Endothelial cell of umbilical vein (primary cell): ENCODE data around the gene CPNE5. TPM values are rescaled to one million over a fixed set of nuclear protein-coding genes. Genes with fewer than 3 reads are reported as not detected.

ENCODE experiments used
- BruUV-seq: library from RNA; stranded (reverse); fragments of 400-500 nt; replicated peaks from 2 replicates; lab custom pipeline; 2021; lab: Mats Ljungman, UMichigan
- CTCF ChIA-PET: fragments of 300-600, 350-600 bp; sonication (Branson Sonifier 250); formaldehyde crosslinking; loops from one replicate; lab custom pipeline; 2021; ENCODE audit warnings: antibody characterized with exemption, inconsistent platforms; lab: Charles Lee
- POLR2A ChIA-PET: fragments of 300-600, 350-600 bp; sonication (Branson Sonifier 250); formaldehyde crosslinking; loops from one replicate; lab custom pipeline; 2021; ENCODE audit warnings: antibody characterized with exemption, inconsistent platforms; lab: Charles Lee
- DNase-seq: peaks from one replicate; pipeline ENCODE4 v3.0.0-alpha.2; 2011; ENCODE audit warnings: low read depth, low spot score
- FAIRE-seq: peaks from 2 replicates; lab custom pipeline; 2011; peaks lifted over from hg19 to GRCh38; lab: Jason Lieb, UNC
- H2AFZ ChIP-seq: 2 replicates; pipeline ENCODE4 v1.6.0; 2012; ENCODE audit warnings: low read depth, low read length, control low read depth, inconsistent platforms
- H3K27ac ChIP-seq: 2 replicates; pipeline ENCODE4 v1.5.1; 2011; ENCODE audit warnings: low read depth, mild to moderate bottlenecking, control low read depth, low read length, moderate library complexity; ENCODE audit not compliant: insufficient read depth
- H3K27me3 ChIP-seq, 2 experiments: 2 replicates each; pipeline versions ENCODE4 v1.6.0 to v1.6.1; 2011; ENCODE audit warnings: low read length in 2 of 2, mixed read lengths in 1 of 2; ENCODE audit not compliant: control insufficient read depth in 2 of 2, insufficient read depth in 2 of 2
- H3K36me3 ChIP-seq, 2 experiments: 2 replicates in 1 of 2; 3 replicates in 1 of 2; pipeline ENCODE4 v1.5.1; 2011; ENCODE audit warnings: low read length in 2 of 2, mild to moderate bottlenecking in 1 of 2, moderate library complexity in 1 of 2; ENCODE audit not compliant: control insufficient read depth in 2 of 2, insufficient read depth in 2 of 2; ENCODE audit errors: extremely low read depth in 1 of 2
- H3K4me1 ChIP-seq: 3 replicates; pipeline ENCODE4 v1.5.1; 2011; ENCODE audit warnings: mild to moderate bottlenecking, low read length; ENCODE audit not compliant: control insufficient read depth, insufficient read depth; ENCODE audit errors: extremely low read depth
- H3K4me2 ChIP-seq: 2 replicates; pipeline ENCODE4 v1.6.1; 2011; ENCODE audit warnings: low read length, control low read depth, mixed read lengths; ENCODE audit not compliant: insufficient read depth
- H3K4me3 ChIP-seq, 3 experiments: fragments of 200-600 bp in 1 of 3; sonication (generic), shearing (Covaris generic) in 1 of 3; replicated peaks in 1 of 3; 2 replicates each; pipeline ENCODE4 v1.5.1; 2011 to 2016; ENCODE audit warnings: control low read depth in 3 of 3, low read length in 3 of 3, mild to moderate bottlenecking in 2 of 3, inconsistent platforms in 1 of 3, low read depth in 1 of 3, moderate library complexity in 1 of 3; ENCODE audit not compliant: insufficient read depth in 1 of 3
- H3K79me2 ChIP-seq: 2 replicates; pipeline ENCODE4 v1.6.0; 2012; ENCODE audit warnings: low read length, inconsistent platforms; ENCODE audit not compliant: control insufficient read depth, insufficient read depth
- H3K9ac ChIP-seq: replicated peaks from 2 replicates; pipeline ENCODE3; 2011; ENCODE audit warnings: low read length, control low read depth; ENCODE audit not compliant: insufficient read depth; ENCODE audit errors: extremely low read depth
- H3K9me1 ChIP-seq: replicated peaks from 3 replicates; pipeline ENCODE4 v1.6.0; 2011; ENCODE audit warnings: mild to moderate bottlenecking, low read length; ENCODE audit not compliant: control insufficient read depth, insufficient read depth; ENCODE audit errors: extremely low read depth
- H3K9me3 ChIP-seq: replicated peaks from 2 replicates; pipeline ENCODE4 v1.5.1; 2012; ENCODE audit warnings: low read length, inconsistent platforms; ENCODE audit not compliant: control insufficient read depth, insufficient read depth
- H4K20me1 ChIP-seq: replicated peaks from 2 replicates; pipeline ENCODE3; 2011; ENCODE audit warnings: mild to moderate bottlenecking, low read length; ENCODE audit not compliant: control insufficient read depth, insufficient read depth; ENCODE audit errors: extremely low read depth
- CTCF ChIP-seq, 2 donors: IDR thresholded peaks; 1 replicate in 1 of 2; 2 replicates in 1 of 2; pipeline ENCODE4 v1.5.1; 2011; ENCODE audit warnings: low read length in 2 of 2, mild to moderate bottlenecking in 2 of 2, moderate library complexity in 2 of 2, control low read depth in 1 of 2, inconsistent platforms in 1 of 2, low read depth in 1 of 2; ENCODE audit not compliant: insufficient read depth in 1 of 2; ENCODE audit errors: extremely low read depth in 1 of 2
- EZH2 ChIP-seq: IDR thresholded peaks from 2 replicates; pipeline ENCODE4 v1.6.1; 2012; ENCODE audit warnings: borderline replicate concordance, low read depth, mild to moderate bottlenecking, moderate library complexity, low read length, inconsistent platforms; ENCODE audit not compliant: severe bottlenecking
- FOS ChIP-seq: IDR thresholded peaks from 2 replicates; pipeline ENCODE4 v1.6.1; 2011; ENCODE audit warnings: mild to moderate bottlenecking, low read length, moderate library complexity, borderline replicate concordance; ENCODE audit not compliant: insufficient read depth
- GATA2 ChIP-seq: IDR thresholded peaks from 2 replicates; pipeline ENCODE4 v1.7.0; 2011; ENCODE audit warnings: low read depth, mild to moderate bottlenecking, moderate library complexity, mixed read lengths, low read length; ENCODE audit not compliant: insufficient read length, insufficient read depth
- JUN ChIP-seq: IDR thresholded peaks from 2 replicates; pipeline ENCODE4 v1.6.1; 2011; ENCODE audit warnings: borderline replicate concordance, low read depth; ENCODE audit not compliant: insufficient read length, insufficient read depth
- MAX ChIP-seq: IDR thresholded peaks from 2 replicates; pipeline ENCODE4 v1.6.1; 2011; ENCODE audit not compliant: insufficient read depth, insufficient read length
- MYC ChIP-seq: IDR thresholded peaks from one replicate; pipeline ENCODE4 v1.6.1; 2011; ENCODE audit warnings: mild to moderate bottlenecking, low read depth, low read length
- POLR2A ChIP-seq: IDR thresholded peaks from 2 replicates; pipeline ENCODE4 v1.6.1; 2012; ENCODE audit warnings: low read depth, mild to moderate bottlenecking, control low read depth, low read length
- POLR2AphosphoS5 ChIP-seq: IDR thresholded peaks from 2 replicates; pipeline ENCODE4 v1.6.1; 2012; ENCODE audit warnings: low read depth, mild to moderate bottlenecking, control low read depth, low read length, moderate library complexity; ENCODE audit not compliant: insufficient read depth
- dilution Hi-C: fragments of 300-500 bp; cut with MboI; formaldehyde crosslinking; loops from one replicate; pipeline ENCODE4 v1.15.0; 2019; ENCODE audit warnings: low sequenced_read_pairs; ENCODE audit not compliant: extremely low pct_ligation_motif_present
- intact Hi-C: fragments of 100-400 bp; cut with micrococcal nuclease; formaldehyde crosslinking; loops from one replicate; pipeline ENCODE4 v1.10.0; 2022
- polyA plus RNA-seq, 4 experiments: library from polyadenylated mRNA; depleted of rRNA in 3 of 4; stranded (reverse) in 3 of 4; unstranded in 1 of 4; fragments of >200 nt; gene quantifications; 2 replicates each; pipeline versions ENCODE4 v1.2.1 to v1.2.3, GENCODE V29; 2011 to 2012; ENCODE audit warnings: missing spikeins in 1 of 4
- total RNA-seq: library from RNA; stranded (reverse); gene quantifications from 2 replicates; pipeline ENCODE4 v1.2.3, GENCODE V29; 2021

The CPNE5 gene
- total and polyA plus RNA-seq, 2 donors (not counting 3 experiments of a cell fraction or from before 2014, with no cell fraction given), result 18.8 to 49.4 TPM

- no peaks in the 10 kb centered on the region for H4K20me1 ChIP-seq
- H3K4me2 ChIP-seq, result no peak overlapping the region
- H3K9ac ChIP-seq, result no peak overlapping the region
- H2AFZ ChIP-seq, result no peak overlapping the region
- H3K27me3 ChIP-seq, result no peaks in the 10 kb centered on the region
- TF ChIP-seq POLR2A, result no peak
- peaks cover 8% of the 10 kb centered on the region for H3K4me1 ChIP-seq
- no peak for FAIRE-seq
- DNase-seq, result no peak
- ChIA-PET CTCF (interaction anchor here (0.9 kb wide), 1 partner anchor 102 kb away, joined by 3 read pairs; no protein-coding TSS in a partner anchor), POLR2A (no interaction called here)
- no peaks in the 10 kb centered on the region for H3K9me3 ChIP-seq
- no TSS peak for BruUV-seq
- no peak overlapping the region for H3K4me3 ChIP-seq
- peaks cover 36% of the 10 kb centered on the region for H3K79me2 ChIP-seq
- peaks cover 4 to 6% of the 10 kb centered on the region in 2 experiments for H3K36me3 ChIP-seq
- dilution Hi-C loops (no loop called here), intact Hi-C loops (no loop called here)
- no peak overlapping the region for H3K27ac ChIP-seq
- H3K9me1 ChIP-seq, result no peaks in the 10 kb centered on the region
Measured at GRCh38 chr6:36867471-36868224, 28.4 kb upstream of the CPNE5 start.

GRCh38 chr6:36865835-36866234 is 26.6 kb upstream of the CPNE5 start:
- H2AFZ ChIP-seq, result no peak overlapping the region
- POLR2A ChIA-PET, result no interaction called here
- FAIRE-seq (no peak), DNase-seq (peak; percentile 45)
- no peaks in the 10 kb centered on the region for H3K27me3 ChIP-seq
- H3K9me3 ChIP-seq, result no peaks in the 10 kb centered on the region
- no peak overlapping the region for H3K4me3 ChIP-seq
- H3K9me1 ChIP-seq, result no peaks in the 10 kb centered on the region
- H3K4me2 ChIP-seq, result peak overlapping the region; percentile 14
- no peak overlapping the region for H3K9ac ChIP-seq
- peaks cover 41% of the 10 kb centered on the region for H3K79me2 ChIP-seq
- H3K27ac ChIP-seq, result no peak overlapping the region
- intact Hi-C loops, result no loop called here
- H4K20me1 ChIP-seq, result no peaks in the 10 kb centered on the region
- dilution Hi-C loops, result no loop called here
- no peak for TF ChIP-seq FOS
- TF ChIP-seq MAX, result no peak
- TF ChIP-seq POLR2AphosphoS5, result no peak
- TF ChIP-seq CTCF (IDR thresholded peaks at IDR 0.05; ENCODE audit: extremely low read depth in 1 of 2, insufficient read depth in 1 of 2, low read depth in 1 of 2, low read length in 2 of 2), result no peak
- no peak for TF ChIP-seq JUN
- no peak for TF ChIP-seq EZH2
- no peak for TF ChIP-seq POLR2A
- no peak for TF ChIP-seq MYC
- no peak for TF ChIP-seq GATA2
- H3K36me3 ChIP-seq, result peaks cover 4 to 6% of the 10 kb centered on the region in 2 experiments
- H3K4me1 ChIP-seq, result peaks cover 8% of the 10 kb centered on the region
- CTCF ChIA-PET, result interaction anchor here (1.4 to 3.5 kb wide), 4 partner anchors 9 to 152 kb away, joined by 4 to 17 read pairs (median 11); partner anchors contain the start of genes C6orf89 and PPIL1
- BruUV-seq, result no TSS peak
